Adipose tissue (tissue), 3 donors: ENCODE results near the gene HS1BP3. TPM values are rescaled to one million over a fixed set of nuclear protein-coding genes. Genes with fewer than 3 reads are reported as not detected.

Experiments
- H3K27ac ChIP-seq: one replicate; pipeline ENCODE4 v1.5.1; 2013; ENCODE audit warnings: low read depth, low read length
- WGBS, 3 donors: extraction: QIAGEN DNeasy Blood & Tissue Kit; methylation state at CpG; one replicate each; pipeline ENCODE4 v1.1.7; 2013; 5-methylcytosine and 5-hydroxymethylcytosine counted together
- polyA plus RNA-seq, 3 donors: library from polyadenylated mRNA; stranded (reverse); fragments of 200-250 nt; gene quantifications; one replicate each; pipeline ENCODE4 v1.2.3, GENCODE V29; 2013
- donor health status: healthy with polysubstance abuse.
- donor health status: Bipolar disorder and iron deficiency.
- donor health status: healthy.

Gene HS1BP3
- polyA plus RNA-seq, 3 donors = 11.9 to 25.1 (median 14.8) TPM

DNA sequence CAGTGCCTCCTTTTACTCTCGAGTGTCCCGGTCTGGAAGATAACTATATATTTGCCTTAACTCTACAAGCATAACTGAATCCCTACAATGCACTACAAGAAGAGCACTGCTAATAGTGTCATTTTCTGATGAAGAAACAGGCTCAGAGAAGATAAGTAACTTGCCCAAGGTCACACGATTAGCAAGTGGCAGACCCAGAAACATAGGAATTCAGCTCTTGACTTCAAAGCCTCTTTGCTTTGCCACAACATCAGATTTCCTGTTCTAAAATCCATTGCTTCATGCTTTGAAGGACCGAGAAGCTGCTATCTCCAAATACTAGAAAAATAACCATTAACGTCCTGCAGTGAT lies 65.6 kb downstream of the HS1BP3 start:
- no peak overlapping the region for H3K27ac ChIP-seq
- WGBS, 3 donors = 54 to 78% (median 76%) methylated on average over 5 of the region's 5 CpGs

- 63 to 78% (median 72%) methylated on average over 11 of the region's 11 CpGs for WGBS, 3 donors
- H3K27ac ChIP-seq = no peak overlapping the region
Measured at GRCh38 chr2:20584399-20585358, 66.2 kb downstream of the HS1BP3 start.

- 81 to 85% (median 81%) methylated on average over 3 of the region's 3 CpGs for WGBS, 3 donors
- H3K27ac ChIP-seq = no peak overlapping the region
Measured at GRCh38 chr2:20584045-20584398, 66.9 kb downstream of the HS1BP3 start.

- H3K27ac ChIP-seq = no peak overlapping the region
- WGBS, 3 donors = 89 to 95% (median 94%) methylated on average over 7 of the region's 7 CpGs
Measured at GRCh38 chr2:20583425-20583881, 67.4 kb downstream of the HS1BP3 start.

DNA sequence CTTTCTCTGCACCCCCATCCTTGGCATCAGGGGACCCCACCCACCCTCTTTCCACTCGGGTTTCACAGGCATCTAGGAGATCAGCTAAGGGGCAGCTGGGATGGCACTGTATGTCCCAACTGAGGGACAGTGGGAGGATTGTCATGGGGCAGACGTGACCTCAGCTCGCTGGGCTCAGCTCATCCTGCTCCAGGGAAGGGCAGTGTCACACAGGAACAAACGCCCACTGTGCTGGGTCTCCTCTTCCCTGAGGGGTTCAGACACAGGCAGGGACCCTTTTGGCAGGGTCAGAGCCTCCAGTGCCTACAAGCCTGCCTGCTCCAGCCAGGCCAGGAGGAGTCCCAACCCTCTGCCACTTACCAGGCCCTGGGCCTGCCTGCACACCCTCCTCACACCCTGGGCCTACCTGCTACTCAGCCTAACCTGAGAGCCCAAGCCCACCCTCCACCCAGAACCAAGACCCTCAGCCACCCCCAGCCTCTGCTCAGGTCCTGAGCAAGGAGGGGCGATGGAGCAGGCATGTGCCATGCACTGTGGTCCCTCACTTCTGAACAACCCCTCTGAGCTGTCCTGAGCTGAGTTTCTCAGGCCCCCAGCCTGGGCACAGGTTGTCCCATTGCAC lies 68.2 kb downstream of the HS1BP3 start:
- WGBS, 3 donors = 71 to 88% (median 85%) methylated on average over 5 of the region's 5 CpGs
- no peak overlapping the region for H3K27ac ChIP-seq

- 90 to 93% (median 90%) methylated on average over 4 of the region's 4 CpGs for WGBS, 3 donors
- no peak overlapping the region for H3K27ac ChIP-seq
Measured at GRCh38 chr2:20580690-20581437, 70.0 kb downstream of the HS1BP3 start.

DNA sequence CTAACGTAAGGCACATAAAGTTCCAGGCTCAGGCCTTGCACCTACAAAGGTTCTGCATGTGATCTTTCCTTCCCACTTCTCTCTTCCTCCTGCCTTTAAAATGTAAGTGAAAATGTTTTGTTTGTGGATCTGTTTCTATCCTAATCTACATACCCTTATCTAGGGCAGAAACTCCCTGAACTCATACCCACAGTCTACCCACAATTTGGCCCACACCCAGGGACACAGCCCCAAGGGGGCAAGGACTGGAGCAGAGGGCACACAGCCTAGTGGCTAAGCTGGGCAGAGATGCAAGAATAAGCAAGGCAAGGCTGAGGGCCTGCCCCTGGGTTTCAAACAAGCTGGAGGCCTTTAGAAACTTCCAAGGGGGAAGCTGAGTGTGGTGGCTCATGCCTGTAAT lies 71.0 kb downstream of the HS1BP3 start:
- H3K27ac ChIP-seq = peak overlapping the region; percentile 51
- WGBS, 3 donors = 78 to 84% (median 80%) methylated on average over 1 of the region's 1 CpG

- 36 to 53% (median 49%) methylated on average over 15 of the region's 15 CpGs for WGBS, 3 donors
- H3K27ac ChIP-seq = peak overlapping the region; percentile 51
Measured at GRCh38 chr2:20578895-20579825, 71.7 kb downstream of the HS1BP3 start.

- H3K27ac ChIP-seq = no peak overlapping the region
- 70 to 80% (median 74%) methylated on average over 6 of the region's 6 CpGs for WGBS, 3 donors
Measured at GRCh38 chr2:20578266-20578894, 72.5 kb downstream of the HS1BP3 start.

GRCh38 chr2:20577495-20578235 lies 73.2 kb downstream of the HS1BP3 start:
- no peak overlapping the region for H3K27ac ChIP-seq
- 77 to 79% (median 78%) methylated on average over 12 of the region's 12 CpGs for WGBS, 3 donors

- no peak overlapping the region for H3K27ac ChIP-seq
- 57 to 80% (median 63%) methylated on average over 5 of the region's 5 CpGs for WGBS, 3 donors
Measured at GRCh38 chr2:20576598-20577115, 74.2 kb downstream of the HS1BP3 start.

- H3K27ac ChIP-seq = no peak overlapping the region
- 92 to 93% (median 92%) methylated on average over 9 of the region's 9 CpGs for WGBS, 3 donors
Measured at GRCh38 chr2:20575935-20576597, 74.8 kb downstream of the HS1BP3 start.

- H3K27ac ChIP-seq = no peak overlapping the region
- 61 to 83% (median 78%) methylated on average over 5 of the region's 5 CpGs for WGBS, 3 donors
Measured at GRCh38 chr2:20575414-20575813, 75.5 kb downstream of the HS1BP3 start.

DNA sequence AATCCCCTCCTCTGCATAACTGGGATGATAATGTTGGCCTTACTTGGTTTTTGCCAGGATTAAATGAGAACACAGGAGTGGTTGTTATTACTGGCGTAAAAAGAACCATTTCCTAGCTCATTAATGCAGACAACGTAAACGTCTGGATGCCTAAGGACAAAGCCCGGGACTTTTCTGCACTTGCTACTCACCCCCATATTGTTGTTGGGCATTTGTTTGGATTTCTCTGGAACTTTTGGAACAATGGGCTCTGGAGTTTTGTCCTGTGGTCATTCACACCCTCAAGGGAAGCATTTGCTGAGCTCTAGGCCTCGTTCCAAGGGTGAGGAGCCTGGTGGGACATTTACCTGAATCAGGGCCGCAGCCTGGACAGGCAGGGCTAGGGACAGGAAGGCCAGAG lies 76.0 kb downstream of the HS1BP3 start:
- H3K27ac ChIP-seq = no peak overlapping the region
- WGBS, 3 donors = 80 to 93% (median 88%) methylated on average over 6 of the region's 6 CpGs

- H3K27ac ChIP-seq = no peak overlapping the region
- 88 to 92% (median 89%) methylated on average over 5 of the region's 5 CpGs for WGBS, 3 donors
Measured at GRCh38 chr2:20574423-20574911, 76.4 kb downstream of the HS1BP3 start.
